ENCODE measurements around the gene EFNB2. TPM values are rescaled to one million over a fixed set of nuclear protein-coding genes. Genes with fewer than 3 reads are reported as not detected.

EFNB2 gene
- total RNA-seq, 1 experiment from 2014 or later: 4.7 TPM

DNA sequence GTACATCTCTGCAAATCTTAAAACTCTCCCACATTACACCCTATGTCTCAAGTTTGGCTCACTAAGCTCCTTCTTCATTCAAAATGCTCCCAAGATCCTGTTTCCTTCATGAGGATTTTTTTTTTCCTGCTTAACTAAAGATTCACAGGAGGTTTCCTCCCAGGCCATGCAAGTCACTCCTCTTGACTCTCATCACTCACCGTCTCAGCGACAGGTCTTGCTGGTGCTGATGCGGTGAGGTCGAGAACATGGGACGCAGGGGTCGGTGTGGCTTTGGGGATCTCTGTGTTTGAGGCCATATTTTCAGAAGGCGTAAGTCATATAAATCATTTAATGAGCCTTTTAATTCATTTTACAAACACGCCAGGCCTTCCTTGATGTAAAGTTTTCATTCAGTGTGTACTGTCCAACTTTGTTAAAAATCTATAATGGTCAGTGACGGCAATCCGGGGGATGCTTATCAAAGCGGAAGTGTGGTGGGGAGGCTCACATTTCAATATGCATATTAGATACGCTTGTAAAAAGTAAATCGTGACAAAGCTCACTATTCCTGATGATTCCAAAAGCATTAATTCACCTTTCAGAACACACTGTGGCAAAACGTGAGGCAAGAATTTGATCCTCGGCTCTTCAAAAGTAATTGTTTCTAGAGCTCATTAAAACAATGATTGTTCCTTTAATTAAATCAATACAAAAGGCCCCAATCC, 20.4 kb downstream of the EFNB2 start:
- BruUV-seq (replicated peaks): no TSS peak
- no peak for DNase-seq (ENCODE audit: low read depth, low spot score)
- ChIA-PET POLR2A (no interaction called here), CTCF (no interaction called here)
- intact Hi-C loops (cut with micrococcal nuclease; ENCODE audit: unreplicated experiment) (no loop called here), in situ Hi-C loops (cut with HindIII; ENCODE audit: low pct_unique_long_range_greater_than_20kb, low sequenced_read_pairs) (no loop called here)
- H3K9me3 ChIP-seq (ENCODE audit: control insufficient read depth, insufficient read depth, low read depth, low read length): no peaks in the 10 kb centered on the region
- no peaks in the 10 kb centered on the region for H3K4me1 ChIP-seq (ENCODE audit: control insufficient read depth, insufficient read depth, low read length)
- TF ChIP-seq SIN3A (IDR thresholded peaks at IDR 0.05; ENCODE audit: borderline replicate concordance, insufficient read depth, low read depth, low read length): no peak
- no peak for TF ChIP-seq TCF7L2 (IDR thresholded peaks at IDR 0.05; ENCODE audit: low read depth, low read length)
- TF ChIP-seq, protein P1, sequence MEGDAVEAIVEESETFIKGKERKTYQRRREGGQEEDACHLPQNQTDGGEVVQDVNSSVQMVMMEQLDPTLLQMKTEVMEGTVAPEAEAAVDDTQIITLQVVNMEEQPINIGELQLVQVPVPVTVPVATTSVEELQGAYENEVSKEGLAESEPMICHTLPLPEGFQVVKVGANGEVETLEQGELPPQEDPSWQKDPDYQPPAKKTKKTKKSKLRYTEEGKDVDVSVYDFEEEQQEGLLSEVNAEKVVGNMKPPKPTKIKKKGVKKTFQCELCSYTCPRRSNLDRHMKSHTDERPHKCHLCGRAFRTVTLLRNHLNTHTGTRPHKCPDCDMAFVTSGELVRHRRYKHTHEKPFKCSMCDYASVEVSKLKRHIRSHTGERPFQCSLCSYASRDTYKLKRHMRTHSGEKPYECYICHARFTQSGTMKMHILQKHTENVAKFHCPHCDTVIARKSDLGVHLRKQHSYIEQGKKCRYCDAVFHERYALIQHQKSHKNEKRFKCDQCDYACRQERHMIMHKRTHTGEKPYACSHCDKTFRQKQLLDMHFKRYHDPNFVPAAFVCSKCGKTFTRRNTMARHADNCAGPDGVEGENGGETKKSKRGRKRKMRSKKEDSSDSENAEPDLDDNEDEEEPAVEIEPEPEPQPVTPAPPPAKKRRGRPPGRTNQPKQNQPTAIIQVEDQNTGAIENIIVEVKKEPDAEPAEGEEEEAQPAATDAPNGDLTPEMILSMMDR (IDR thresholded peaks at IDR 0.05): no peak
- no peak for TF ChIP-seq POLR2AphosphoS5 (IDR thresholded peaks at IDR 0.05; ENCODE audit: low read depth, low read length)
- TF ChIP-seq, protein P2, sequence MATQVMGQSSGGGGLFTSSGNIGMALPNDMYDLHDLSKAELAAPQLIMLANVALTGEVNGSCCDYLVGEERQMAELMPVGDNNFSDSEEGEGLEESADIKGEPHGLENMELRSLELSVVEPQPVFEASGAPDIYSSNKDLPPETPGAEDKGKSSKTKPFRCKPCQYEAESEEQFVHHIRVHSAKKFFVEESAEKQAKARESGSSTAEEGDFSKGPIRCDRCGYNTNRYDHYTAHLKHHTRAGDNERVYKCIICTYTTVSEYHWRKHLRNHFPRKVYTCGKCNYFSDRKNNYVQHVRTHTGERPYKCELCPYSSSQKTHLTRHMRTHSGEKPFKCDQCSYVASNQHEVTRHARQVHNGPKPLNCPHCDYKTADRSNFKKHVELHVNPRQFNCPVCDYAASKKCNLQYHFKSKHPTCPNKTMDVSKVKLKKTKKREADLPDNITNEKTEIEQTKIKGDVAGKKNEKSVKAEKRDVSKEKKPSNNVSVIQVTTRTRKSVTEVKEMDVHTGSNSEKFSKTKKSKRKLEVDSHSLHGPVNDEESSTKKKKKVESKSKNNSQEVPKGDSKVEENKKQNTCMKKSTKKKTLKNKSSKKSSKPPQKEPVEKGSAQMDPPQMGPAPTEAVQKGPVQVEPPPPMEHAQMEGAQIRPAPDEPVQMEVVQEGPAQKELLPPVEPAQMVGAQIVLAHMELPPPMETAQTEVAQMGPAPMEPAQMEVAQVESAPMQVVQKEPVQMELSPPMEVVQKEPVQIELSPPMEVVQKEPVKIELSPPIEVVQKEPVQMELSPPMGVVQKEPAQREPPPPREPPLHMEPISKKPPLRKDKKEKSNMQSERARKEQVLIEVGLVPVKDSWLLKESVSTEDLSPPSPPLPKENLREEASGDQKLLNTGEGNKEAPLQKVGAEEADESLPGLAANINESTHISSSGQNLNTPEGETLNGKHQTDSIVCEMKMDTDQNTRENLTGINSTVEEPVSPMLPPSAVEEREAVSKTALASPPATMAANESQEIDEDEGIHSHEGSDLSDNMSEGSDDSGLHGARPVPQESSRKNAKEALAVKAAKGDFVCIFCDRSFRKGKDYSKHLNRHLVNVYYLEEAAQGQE (IDR thresholded peaks at IDR 0.05; ENCODE audit: insufficient read depth in 1 of 2, low read depth in 2 of 2, low read length in 1 of 2): no peak
- no peak overlapping the region for H3K4me3 ChIP-seq (ENCODE audit: low read depth in 2 of 2, low read length in 2 of 2)
- ATAC-seq: no peak
- H3K27me3 ChIP-seq (ENCODE audit: control insufficient read depth, insufficient read depth, low read length): no peaks in the 10 kb centered on the region
- H3K27ac ChIP-seq (ENCODE audit: low read length): no peak overlapping the region
- no peaks in the 10 kb centered on the region for H3K36me3 ChIP-seq (ENCODE audit: control insufficient read depth, insufficient read depth, low read length)

DNA sequence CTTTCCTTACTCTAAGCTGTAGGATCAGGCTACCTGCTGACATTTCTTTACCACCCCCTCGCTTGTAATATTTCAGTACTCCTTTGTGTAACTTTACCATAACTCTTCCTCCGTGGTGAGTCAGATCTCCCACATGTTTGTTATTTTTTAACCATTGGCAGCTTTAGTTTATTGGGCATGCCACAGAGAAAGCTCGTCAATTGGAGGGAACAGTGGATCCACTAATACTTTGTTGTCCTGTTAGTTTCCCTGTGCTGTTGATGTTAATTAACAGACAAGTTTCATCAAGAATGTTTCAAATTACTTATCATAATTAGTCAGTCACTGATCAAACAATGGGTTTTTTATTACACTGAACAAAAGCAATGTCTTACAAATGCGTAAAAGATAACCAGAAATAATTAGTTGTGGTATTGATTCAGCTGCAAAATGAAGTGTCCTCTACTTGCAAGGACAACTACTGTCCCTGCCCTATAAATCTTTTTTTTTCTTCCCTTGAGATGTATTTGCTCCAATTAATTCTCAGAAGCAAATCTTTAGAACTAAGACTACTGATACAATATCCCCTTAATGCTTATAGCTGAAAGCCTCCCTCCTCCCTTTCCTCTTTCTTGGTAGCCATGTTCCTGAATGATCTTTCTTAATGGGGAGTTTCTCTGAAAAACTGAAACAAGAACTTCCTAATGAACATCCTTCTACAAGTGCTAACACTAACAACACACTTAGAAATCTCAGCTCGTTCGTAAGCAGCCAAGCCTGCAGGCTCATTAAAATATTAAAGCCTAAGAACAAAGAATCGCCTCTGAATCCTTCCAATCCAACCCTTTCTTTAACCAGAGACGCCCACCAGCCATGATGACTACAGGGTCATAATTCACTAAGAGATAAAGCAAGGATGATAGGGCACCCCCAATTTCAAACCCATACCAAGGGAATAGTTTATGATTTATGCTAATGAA, 22.2 kb downstream of the EFNB2 start:
- Histone ChIP-seq H3K9me3 (ENCODE audit: control insufficient read depth, insufficient read depth, low read depth, low read length) (no peaks in the 10 kb centered on the region), H3K36me3 (ENCODE audit: control insufficient read depth, insufficient read depth, low read length) (no peaks in the 10 kb centered on the region), H3K4me1 (ENCODE audit: control insufficient read depth, insufficient read depth, low read length) (no peaks in the 10 kb centered on the region; the same call in 1 of the 2 replicates), H3K27me3 (ENCODE audit: control insufficient read depth, insufficient read depth, low read length) (no peaks in the 10 kb centered on the region), H3K4me3 (ENCODE audit: low read depth in 2 of 2, low read length in 2 of 2) (no peak overlapping the region), H3K27ac (ENCODE audit: low read length) (no peak overlapping the region)
- BruUV-seq (replicated peaks): no TSS peak
- intact Hi-C loops (cut with micrococcal nuclease; ENCODE audit: unreplicated experiment): no loop called here
- CTCF ChIA-PET: no interaction called here
- POLR2A ChIA-PET: no interaction called here
- DNase-seq (ENCODE audit: low read depth, low spot score) (no peak), ATAC-seq (no peak)
- no peak for TF ChIP-seq POLR2AphosphoS5 (IDR thresholded peaks at IDR 0.05; ENCODE audit: low read depth, low read length)
- TF ChIP-seq SIN3A (IDR thresholded peaks at IDR 0.05; ENCODE audit: borderline replicate concordance, insufficient read depth, low read depth, low read length): no peak
- TF ChIP-seq, protein P1 (IDR thresholded peaks at IDR 0.05): no peak
- TF ChIP-seq, protein P2 (IDR thresholded peaks at IDR 0.05; ENCODE audit: insufficient read depth in 1 of 2, low read depth in 2 of 2, low read length in 1 of 2): no peak
- no peak for TF ChIP-seq TCF7L2 (IDR thresholded peaks at IDR 0.05; ENCODE audit: low read depth, low read length)
- in situ Hi-C loops (cut with HindIII; ENCODE audit: low pct_unique_long_range_greater_than_20kb, low sequenced_read_pairs): no loop called here
